Upper lobe of left lung (tissue), 4 donors: Measurements from ENCODE around the gene FBXW8.

Experiments used
- CTCF ChIP-seq, 6 experiments: fragments of 450-650 bp in 4 of 6; fragments of 200-600 bp in 2 of 6; sonication (generic) in 2 of 6; IDR thresholded peaks; one replicate each; pipeline ENCODE4 v1.5.1; 2016 to 2019; ENCODE audit warnings: antibody characterized with exemption in 6 of 6
- EP300 ChIP-seq, 4 donors: sonication (generic); formaldehyde crosslinking; IDR thresholded peaks; one replicate each; pipeline ENCODE4 v1.5.1; 2017; ENCODE audit warnings: antibody characterized with exemption in 4 of 4, control low read depth in 2 of 4

DNA sequence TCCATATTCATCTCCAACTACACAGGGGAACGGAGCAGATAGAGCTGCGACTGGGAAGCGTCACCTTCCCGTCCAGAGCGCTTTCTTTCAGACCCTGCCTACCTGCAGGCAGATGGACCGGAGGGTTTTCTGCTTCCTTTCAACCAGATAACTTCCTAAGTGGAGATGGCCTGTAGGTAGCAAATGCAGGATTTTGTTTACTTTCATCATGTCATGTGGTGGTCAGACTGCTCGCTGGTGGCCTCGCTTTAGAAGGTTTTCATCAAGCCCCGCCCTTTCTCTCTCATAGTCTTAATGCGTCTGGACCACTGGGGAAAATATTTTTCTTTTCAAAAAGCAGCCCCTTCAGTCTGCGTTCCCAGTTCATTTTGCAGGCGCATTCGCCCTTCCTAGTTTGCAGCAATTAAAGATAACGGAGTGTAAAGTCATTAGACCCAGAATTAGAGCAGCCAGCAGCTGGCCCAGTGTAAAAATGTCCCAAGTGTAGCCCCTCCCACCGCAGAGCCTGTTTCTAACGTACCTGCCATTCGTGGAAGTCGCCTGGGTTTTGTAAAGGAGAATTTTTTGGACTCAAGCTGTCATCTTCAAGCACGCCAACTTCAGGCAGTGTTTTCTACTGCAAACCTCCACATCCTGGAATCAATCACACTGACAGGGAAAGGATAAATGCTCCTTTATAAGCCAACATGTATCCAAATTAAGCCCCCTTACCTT, 119.6 kb downstream of the FBXW8 start:
- TF ChIP-seq CTCF (IDR thresholded peaks at IDR 0.05): no peak
- TF ChIP-seq EP300 (IDR thresholded peaks at IDR 0.05): no peak
